OCI-LY7 (cell line): ENCODE measurements around the gene PRMT3. TPM values are rescaled to one million over a fixed set of nuclear protein-coding genes. Genes with fewer than 3 reads are reported as not detected.

Experiments
- BruUV-seq: library from RNA; stranded (reverse); fragments of 400-500 nt; replicated peaks from 2 replicates; lab custom pipeline; 2021; lab: Mats Ljungman, UMichigan
- CTCF ChIA-PET: fragments of 300-600 bp; sonication (Branson Sonifier 250); formaldehyde crosslinking; loops from one replicate; lab custom pipeline; 2022; ENCODE audit warnings: antibody characterized with exemption; ENCODE audit not compliant: unreplicated experiment; lab: Charles Lee
- POLR2A ChIA-PET: fragments of 300-600 bp; sonication (Branson Sonifier 250); formaldehyde crosslinking; loops from one replicate; lab custom pipeline; 2022; ENCODE audit warnings: antibody characterized with exemption; lab: Charles Lee
- DNase-seq: peaks from one replicate; pipeline ENCODE4 v3.0.0-alpha.2; 2015; ENCODE audit warnings: low spot score
- H2AFZ ChIP-seq: fragments of 200-600 bp; sonication (generic), shearing (Covaris generic); 2 replicates; pipeline ENCODE4 v1.6.1; 2014; ENCODE audit warnings: mild to moderate bottlenecking, antibody characterized with exemption, low read length, moderate library complexity
- H3K27ac ChIP-seq: fragments of 200-600 bp; sonication (generic); 2 replicates; pipeline ENCODE4 v1.5.1; 2014; ENCODE audit warnings: mixed run types, low read depth, mild to moderate bottlenecking, moderate library complexity, low read length, inconsistent platforms; ENCODE audit not compliant: poor library complexity, severe bottlenecking
- H3K36me3 ChIP-seq: fragments of 200-600 bp; sonication (generic); 2 replicates; pipeline ENCODE4 v1.6.1; 2014; ENCODE audit warnings: mild to moderate bottlenecking, antibody characterized with exemption, low read length, moderate library complexity, mixed read lengths; ENCODE audit not compliant: insufficient read depth
- H3K4me1 ChIP-seq: fragments of 200-600 bp; sonication (generic); 2 replicates; pipeline ENCODE4 v1.5.1; 2014; ENCODE audit warnings: mild to moderate bottlenecking, low read length; ENCODE audit not compliant: insufficient read depth, poor library complexity, severe bottlenecking
- H3K4me2 ChIP-seq: fragments of 200-600 bp; sonication (generic); 2 replicates; pipeline ENCODE4 v1.6.1; 2014; ENCODE audit warnings: mild to moderate bottlenecking, low read length
- H3K4me3 ChIP-seq: fragments of 200-600 bp; sonication (generic); 2 replicates; pipeline ENCODE4 v1.5.1; 2014; ENCODE audit warnings: mild to moderate bottlenecking, low read depth, low read length; ENCODE audit not compliant: poor library complexity, severe bottlenecking
- H3K79me2 ChIP-seq: fragments of 200-600 bp; sonication (generic); 2 replicates; pipeline ENCODE4 v1.6.1; 2016; ENCODE audit warnings: low read depth, mild to moderate bottlenecking, low read length, moderate library complexity, mixed read lengths; ENCODE audit not compliant: insufficient read depth
- H3K9me2 ChIP-seq: fragments of 200-600 bp; sonication (generic); 2 replicates; pipeline ENCODE4 v1.6.1; 2016; ENCODE audit warnings: mild to moderate bottlenecking, low read length, mixed read lengths; ENCODE audit not compliant: insufficient read depth
- H3K9me3 ChIP-seq: fragments of 200-600 bp; sonication (generic); 2 replicates; pipeline ENCODE4 v1.6.1; 2014; ENCODE audit warnings: mild to moderate bottlenecking, mixed run types, low read length, mixed read lengths
- H4K20me1 ChIP-seq: fragments of 200-600 bp; sonication (generic); 2 replicates; pipeline ENCODE4 v1.6.1; 2014; ENCODE audit warnings: mild to moderate bottlenecking, antibody characterized with exemption, low read length, moderate library complexity, mixed read lengths; ENCODE audit not compliant: insufficient read depth
- CTCF ChIP-seq: fragments of 200-600 bp; sonication (generic); conservative IDR thresholded peaks from 2 replicates; pipeline ENCODE4 v1.5.1; 2014; ENCODE audit warnings: mild to moderate bottlenecking, antibody characterized with exemption, low read length, moderate library complexity, mixed read lengths
- EZH2phosphoT487 ChIP-seq: fragments of 200-600 bp; sonication (generic); IDR thresholded peaks from 2 replicates; pipeline ENCODE4 v1.6.1; 2018; ENCODE audit warnings: low read depth, borderline replicate concordance, mild to moderate bottlenecking, mixed run types, antibody characterized with exemption, low read length, moderate library complexity, mixed read lengths
- intact Hi-C: fragments of 100-400 bp; cut with micrococcal nuclease; formaldehyde crosslinking; loops from one replicate; pipeline ENCODE4 v1.10.0; 2022; ENCODE audit not compliant: unreplicated experiment
- total RNA-seq, 2 experiments: library from RNA; depleted of rRNA in 1 of 2; stranded (reverse); fragments of >200 nt in 1 of 2; shearing (Covaris generic) in 1 of 2; gene quantifications; 2 replicates each; pipeline ENCODE4 v1.2.3, GENCODE V29; 2014 to 2022

The PRMT3 gene
- total RNA-seq, 2 experiments from 2014 or later: 34.0 to 50.0 TPM

- intact Hi-C loops: no loop called here
- Histone ChIP-seq H2AFZ (no peak overlapping the region), H3K79me2 (no peaks in the 10 kb centered on the region), H3K9me3 (no peaks in the 10 kb centered on the region), H3K27ac (no peak overlapping the region), H3K4me2 (no peak overlapping the region), H3K36me3 (peaks cover 55% of the 10 kb centered on the region), H3K9me2 (no peaks in the 10 kb centered on the region), H3K4me3 (no peak overlapping the region), H4K20me1 (no peaks in the 10 kb centered on the region), H3K4me1 (no peaks in the 10 kb centered on the region)
- BruUV-seq: no TSS peak
- no peak for DNase-seq
- POLR2A ChIA-PET: no interaction called here
- CTCF ChIA-PET: no interaction called here
- no peak for TF ChIP-seq EZH2phosphoT487
- no peak for TF ChIP-seq CTCF
Observed at GRCh38 chr11:20459865-20460264, 72.3 kb downstream of the PRMT3 start.

- no peak overlapping the region for H2AFZ ChIP-seq
- H3K4me2 ChIP-seq: no peak overlapping the region
- CTCF ChIA-PET: no interaction called here
- POLR2A ChIA-PET: interaction anchor here (0.6 kb wide), 1 partner anchor 200 kb away, joined by 5 read pairs; no protein-coding TSS in a partner anchor
- no peaks in the 10 kb centered on the region for H3K4me1 ChIP-seq
- intact Hi-C loops: no loop called here
- peaks cover 64% of the 10 kb centered on the region for H3K36me3 ChIP-seq
- no peaks in the 10 kb centered on the region for H3K9me2 ChIP-seq
- H3K27ac ChIP-seq: no peak overlapping the region
- H3K4me3 ChIP-seq: no peak overlapping the region
- DNase-seq: no peak
- no TSS peak for BruUV-seq
- no peaks in the 10 kb centered on the region for H3K9me3 ChIP-seq
- TF ChIP-seq EZH2phosphoT487: no peak
- no peak for TF ChIP-seq CTCF
- no peaks in the 10 kb centered on the region for H3K79me2 ChIP-seq
- no peaks in the 10 kb centered on the region for H4K20me1 ChIP-seq
Observed at GRCh38 chr11:20464518-20464917, 77.0 kb downstream of the PRMT3 start.

DNA sequence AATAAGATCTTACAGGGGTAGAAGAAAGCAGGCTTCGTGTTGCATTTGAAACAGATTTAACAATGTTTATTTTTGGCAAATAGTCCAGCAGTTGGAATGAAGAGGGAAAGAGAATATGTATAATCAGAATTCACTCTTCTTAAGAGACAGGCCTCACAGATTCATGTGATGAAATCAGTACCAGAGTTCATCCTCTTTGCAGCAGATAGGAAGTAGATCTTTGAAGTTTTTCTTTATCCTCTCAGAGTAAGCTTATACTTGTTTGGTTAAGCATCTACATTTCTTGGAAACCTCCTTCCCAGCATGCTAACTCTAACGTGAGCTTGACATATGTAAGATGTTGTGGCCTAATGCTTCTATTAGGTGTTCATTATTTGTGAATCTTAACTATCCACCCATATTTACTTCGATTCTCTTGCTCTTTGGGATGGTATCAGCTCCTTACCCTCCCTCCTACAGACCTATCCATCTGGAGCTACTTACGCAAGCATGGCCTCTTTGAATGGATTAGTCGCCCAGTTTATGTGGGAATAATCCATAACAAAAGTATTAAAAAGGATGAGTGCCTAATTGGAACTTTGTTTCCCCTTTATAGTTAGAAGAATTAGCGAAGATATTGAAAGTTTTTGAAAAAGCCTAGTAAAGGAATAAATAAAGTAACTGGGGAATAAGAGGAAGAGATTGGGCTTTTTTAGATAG lies 80.1 kb downstream of the PRMT3 start:
- BruUV-seq: no TSS peak
- Histone ChIP-seq H2AFZ (no peak overlapping the region), H3K4me1 (no peaks in the 10 kb centered on the region), H3K36me3 (peaks cover 74% of the 10 kb centered on the region), H3K4me2 (no peak overlapping the region), H4K20me1 (no peaks in the 10 kb centered on the region), H3K27ac (no peak overlapping the region), H3K4me3 (no peak overlapping the region), H3K9me3 (no peaks in the 10 kb centered on the region), H3K9me2 (no peaks in the 10 kb centered on the region), H3K79me2 (no peaks in the 10 kb centered on the region)
- ChIA-PET CTCF (no interaction called here), POLR2A (no interaction called here)
- intact Hi-C loops: no loop called here
- no peak for DNase-seq
- TF ChIP-seq CTCF (no peak), EZH2phosphoT487 (no peak)
